GM18511 (cell line): ENCODE results near the gene CDK19.
"Not testable (repeated sequence)": the region's sequence is repeated elsewhere in the genome, so short reads cannot be mapped to it uniquely, and the experiment has no call there.

Experiments used
- ATAC-seq: cut with Tn5 transposase; IDR thresholded peaks from one replicate; pipeline ENCODE4 v1.9.1; 2021; ENCODE audit warnings: mild to moderate bottlenecking, moderate library complexity; ENCODE audit not compliant: unreplicated experiment

The CDK19 gene

GRCh38 chr6:110629153-110629552 is 186.1 kb downstream of the CDK19 start:
- ATAC-seq = no peak

- no peak for ATAC-seq
These were observed 186.9 kb downstream of the CDK19 start for GRCh38 chr6:110628330-110628729.

- ATAC-seq = no peak
These were observed 188.8 kb downstream of the CDK19 start for GRCh38 chr6:110626442-110626841.

- no peak for ATAC-seq
These were observed 189.4 kb downstream of the CDK19 start for GRCh38 chr6:110625883-110626282.

- ATAC-seq = no peak
These were observed 192.2 kb downstream of the CDK19 start for GRCh38 chr6:110622912-110623578.

- no peak for ATAC-seq
These were observed 194.2 kb downstream of the CDK19 start for GRCh38 chr6:110621061-110621460.

GRCh38 chr6:110620065-110620464 is 195.2 kb downstream of the CDK19 start:
- no peak for ATAC-seq

GRCh38 chr6:110619275-110619908 is 195.9 kb downstream of the CDK19 start:
- ATAC-seq = no peak

- no peak for ATAC-seq
These were observed 196.5 kb downstream of the CDK19 start for GRCh38 chr6:110618591-110619267.

GRCh38 chr6:110617057-110617456 is 198.2 kb downstream of the CDK19 start:
- ATAC-seq = peak; percentile 88

- ATAC-seq = no peak
These were observed 199.5 kb downstream of the CDK19 start for GRCh38 chr6:110615722-110616121.

GRCh38 chr6:110614586-110614985 is 200.7 kb downstream of the CDK19 start:
- ATAC-seq = no peak

- no peak for ATAC-seq
These were observed 201.2 kb downstream of the CDK19 start for GRCh38 chr6:110614106-110614505.

GRCh38 chr6:110613356-110613755 is 201.9 kb downstream of the CDK19 start:
- no peak for ATAC-seq

GRCh38 chr6:110612298-110612697 is 203.0 kb downstream of the CDK19 start:
- no peak for ATAC-seq

GRCh38 chr6:110609101-110609500 is 206.2 kb downstream of the CDK19 start:
- ATAC-seq = no peak

GRCh38 chr6:110608151-110608550 is 207.1 kb downstream of the CDK19 start:
- ATAC-seq = no peak

GRCh38 chr6:110606151-110606550 is 209.1 kb downstream of the CDK19 start:
- no peak for ATAC-seq

- not testable (repeated sequence) for ATAC-seq
These were observed 214.6 kb downstream of the CDK19 start for GRCh38 chr6:110600640-110601039.

- ATAC-seq = no peak
These were observed 217.5 kb downstream of the CDK19 start for GRCh38 chr6:110597761-110598160.

- ATAC-seq = no peak
These were observed 218.9 kb downstream of the CDK19 start for GRCh38 chr6:110596354-110596753.

- ATAC-seq = no peak
These were observed 220.2 kb downstream of the CDK19 start for GRCh38 chr6:110595112-110595511.
